Mucosa of descending colon (tissue), 3 donors: ENCODE data around the gene CCDC57. TPM values are rescaled to one million over a fixed set of nuclear protein-coding genes. Genes with fewer than 3 reads are reported as not detected.

Source experiments
- ATAC-seq: fragments of 200-7000 bp; cut with Tn5 transposase; one replicate; pipeline ENCODE4 v1.9.1; 2020; ENCODE audit warnings: mild to moderate bottlenecking, moderate library complexity
- DNase-seq, 3 donors: peaks; one replicate each; pipeline ENCODE4 v3.0.0-alpha.2; 2020
- H3K36me3 ChIP-seq: fragments of 200-600 bp; one replicate; pipeline ENCODE4 v1.8.0; 2021; ENCODE audit warnings: low read depth, mild to moderate bottlenecking
- H3K4me1 ChIP-seq: fragments of 200-600 bp; one replicate; pipeline ENCODE4 v1.8.0; 2021; ENCODE audit warnings: low read depth, mild to moderate bottlenecking
- H3K4me3 ChIP-seq: fragments of 200-600 bp; one replicate; pipeline ENCODE4 v1.8.0; 2021; ENCODE audit warnings: mild to moderate bottlenecking
- H3K9me3 ChIP-seq: fragments of 200-600 bp; one replicate; pipeline ENCODE4 v1.8.0; 2021; ENCODE audit warnings: mild to moderate bottlenecking
- CTCF ChIP-seq: fragments of 200-600 bp; IDR thresholded peaks from one replicate; pipeline ENCODE4 v1.8.0; 2022; ENCODE audit warnings: antibody characterized with exemption, mild to moderate bottlenecking
- intact Hi-C, 2 donors: fragments of 100-400 bp; cut with DNase I in 1 of 2; cut with micrococcal nuclease in 1 of 2; formaldehyde crosslinking; loops; one replicate each; pipeline versions ENCODE4 v1.11.0 to v1.11.1; 2022; cut with DNase I, micrococcal nuclease
- total RNA-seq, 3 donors: library from RNA; stranded (reverse); fragmentation: NEBNext Ultra II Directional in 2 of 3; extraction: Animal tissue kit (Norgen Biotek cat#: 25700) in 2 of 3; gene quantifications; one replicate each; pipeline versions ENCODE4 v1.2.1 to v1.2.4, GENCODE V29; 2021 to 2023
- donor health status: DM: no; HTN: no; CAD: no; lungs with moderate emphysema.
- donor health status: DM: no; HTN: no; CAD: no.
- donor health status: DM: no; HTN: yes; CAD: no.

Gene CCDC57
- total RNA-seq, 3 donors from 2014 or later, result 41.3 to 46.3 (median 45.4) TPM

- Histone ChIP-seq H3K36me3 (peaks cover 7% of the 10 kb centered on the region), H3K4me3 (no peak overlapping the region), H3K9me3 (no peaks in the 10 kb centered on the region), H3K4me1 (peaks cover 42% of the 10 kb centered on the region)
- intact Hi-C loops, result no loop called here
- TF ChIP-seq CTCF, result no peak
- no peak for ATAC-seq
- peak in 1 of 3 donors; percentile 53 for DNase-seq
These were observed 31.2 kb upstream of the CCDC57 start for GRCh38 chr17:82243648-82244412.

- no peak for ATAC-seq
- Histone ChIP-seq H3K4me3 (no peak overlapping the region), H3K36me3 (peaks cover 7% of the 10 kb centered on the region), H3K9me3 (no peaks in the 10 kb centered on the region), H3K4me1 (peaks cover 49% of the 10 kb centered on the region)
- TF ChIP-seq CTCF, result no peak
- DNase-seq, result peak; percentile 61 to 71 (median 71)
- intact Hi-C loops, result no loop called here
These were observed 30.5 kb upstream of the CCDC57 start for GRCh38 chr17:82242977-82243647.

- H3K4me1 ChIP-seq, result peaks cover 52% of the 10 kb centered on the region
- H3K4me3 ChIP-seq, result no peak overlapping the region
- intact Hi-C loops, result no loop called here
- no peak for ATAC-seq
- H3K9me3 ChIP-seq, result no peaks in the 10 kb centered on the region
- peaks cover 7% of the 10 kb centered on the region for H3K36me3 ChIP-seq
- DNase-seq, result peak in 1 of 3 donors; percentile 60
- TF ChIP-seq CTCF, result no peak
These were observed 30.0 kb upstream of the CCDC57 start for GRCh38 chr17:82242698-82242976.

GRCh38 chr17:82241926-82242697 is 29.5 kb upstream of the CCDC57 start:
- intact Hi-C loops, result no loop called here
- H3K36me3 ChIP-seq, result peaks cover 7% of the 10 kb centered on the region
- peaks cover 52% of the 10 kb centered on the region for H3K4me1 ChIP-seq
- no peaks in the 10 kb centered on the region for H3K9me3 ChIP-seq
- H3K4me3 ChIP-seq, result no peak overlapping the region
- TF ChIP-seq CTCF, result no peak
- DNase-seq (peak in 1 of 3 donors; percentile 62), ATAC-seq (peak; percentile 0)

GRCh38 chr17:82241183-82241925 is 28.7 kb upstream of the CCDC57 start:
- DNase-seq, result peak; percentile 63 to 86 (median 70)
- no peak for TF ChIP-seq CTCF
- no peaks in the 10 kb centered on the region for H3K9me3 ChIP-seq
- peak; percentile 28 for ATAC-seq
- H3K4me1 ChIP-seq, result peaks cover 56% of the 10 kb centered on the region
- no peak overlapping the region for H3K4me3 ChIP-seq
- intact Hi-C loops, result no loop called here
- peaks cover 7% of the 10 kb centered on the region for H3K36me3 ChIP-seq
